Ecto neural progenitor cell (in vitro differentiated cells): Measurements from ENCODE around the gene SUPT4H1.
"Not testable (repeated sequence)": the region's sequence is repeated elsewhere in the genome, so short reads cannot be mapped to it uniquely, and the experiment has no call there.

ENCODE experiments used
- DNase-seq: peaks from one replicate; pipeline ENCODE4 v3.0.0-alpha.2; 2018; ENCODE audit warnings: low spot score

SUPT4H1 gene

GRCh38 chr17:58363457-58364185, 11.6 kb upstream of the SUPT4H1 start:
- DNase-seq = no peak

- no peak for DNase-seq
Measured at GRCh38 chr17:58362368-58363014, 10.5 kb upstream of the SUPT4H1 start.

GRCh38 chr17:58360296-58361063, 8.5 kb upstream of the SUPT4H1 start:
- DNase-seq = no peak

GRCh38 chr17:58358408-58359172, 6.6 kb upstream of the SUPT4H1 start:
- DNase-seq = no peak

GRCh38 chr17:58357312-58358297, 5.6 kb upstream of the SUPT4H1 start:
- DNase-seq = no peak

- no peak for DNase-seq
Measured at GRCh38 chr17:58356231-58356630, 4.2 kb upstream of the SUPT4H1 start.

- no peak for DNase-seq
Measured at GRCh38 chr17:58354541-58355216, 2.7 kb upstream of the SUPT4H1 start.

GRCh38 chr17:58353389-58353825, 1.4 kb upstream of the SUPT4H1 start:
- DNase-seq = no peak

- DNase-seq = no peak
Measured at GRCh38 chr17:58352596-58353388, 791 bp upstream of the SUPT4H1 start.

- no peak for DNase-seq
Measured at GRCh38 chr17:58351182-58351581, 819 bp downstream of the SUPT4H1 start.

- no peak for DNase-seq
Measured at GRCh38 chr17:58348038-58348437, 4.0 kb downstream of the SUPT4H1 start.

GRCh38 chr17:58345500-58345899, 6.5 kb downstream of the SUPT4H1 start:
- no peak for DNase-seq

GRCh38 chr17:58344791-58345157, 7.2 kb downstream of the SUPT4H1 start:
- DNase-seq = no peak

GRCh38 chr17:58344047-58344790, 7.8 kb downstream of the SUPT4H1 start:
- no peak for DNase-seq

GRCh38 chr17:58343131-58343530, 8.9 kb downstream of the SUPT4H1 start:
- DNase-seq = no peak

- DNase-seq = no peak
Measured at GRCh38 chr17:58341861-58342475, 10.0 kb downstream of the SUPT4H1 start.

GRCh38 chr17:58341136-58341860, 10.7 kb downstream of the SUPT4H1 start:
- not testable (repeated sequence) for DNase-seq

GRCh38 chr17:58340405-58340876, 11.6 kb downstream of the SUPT4H1 start:
- DNase-seq = no peak
